ENCODE results near the gene CFAP100. TPM values are rescaled to one million over a fixed set of nuclear protein-coding genes. Genes with fewer than 3 reads are reported as not detected.

The CFAP100 gene
- total and polyA plus RNA-seq, 9 of the 15 experiments (the other 6 are each of a cell fraction or from before 2014, with no cell fraction given), result not detected

DNA sequence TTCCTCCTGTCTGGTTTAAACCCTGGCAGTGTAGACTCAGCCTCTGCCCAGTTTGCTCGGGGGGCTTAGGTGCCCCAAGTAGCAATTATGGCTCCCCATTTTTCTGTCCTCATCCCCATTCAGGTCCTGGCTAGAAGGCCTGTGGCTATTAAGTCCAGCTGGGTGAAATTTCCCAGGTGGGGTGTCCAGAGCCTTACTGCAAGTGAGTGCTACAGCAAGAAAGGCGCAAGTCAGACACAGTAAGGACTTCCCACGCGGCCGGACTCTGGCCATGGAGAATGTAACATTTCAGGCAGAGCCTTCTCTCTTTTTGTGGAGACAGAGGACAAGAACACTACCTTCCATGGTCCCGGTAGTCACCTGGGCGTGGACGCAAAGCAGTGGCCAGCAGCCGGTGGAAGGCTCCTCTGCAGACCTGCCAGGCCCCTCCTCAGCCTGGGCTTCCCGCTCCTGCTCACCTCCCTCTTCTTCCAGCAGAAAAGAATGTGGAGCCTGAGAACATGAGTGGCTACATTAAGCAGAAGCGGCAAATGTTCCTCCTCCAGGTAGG is 23.3 kb downstream of the CFAP100 start (continued):
- TF ChIP-seq MYBL2 (IDR thresholded peaks at IDR 0.05; ENCODE audit: low read depth) (no peak), MYBL2 (CRISPR knock-in tag; IDR thresholded peaks at IDR 0.05; ENCODE audit: borderline replicate concordance) (no peak)
- TF ChIP-seq, protein P1, sequence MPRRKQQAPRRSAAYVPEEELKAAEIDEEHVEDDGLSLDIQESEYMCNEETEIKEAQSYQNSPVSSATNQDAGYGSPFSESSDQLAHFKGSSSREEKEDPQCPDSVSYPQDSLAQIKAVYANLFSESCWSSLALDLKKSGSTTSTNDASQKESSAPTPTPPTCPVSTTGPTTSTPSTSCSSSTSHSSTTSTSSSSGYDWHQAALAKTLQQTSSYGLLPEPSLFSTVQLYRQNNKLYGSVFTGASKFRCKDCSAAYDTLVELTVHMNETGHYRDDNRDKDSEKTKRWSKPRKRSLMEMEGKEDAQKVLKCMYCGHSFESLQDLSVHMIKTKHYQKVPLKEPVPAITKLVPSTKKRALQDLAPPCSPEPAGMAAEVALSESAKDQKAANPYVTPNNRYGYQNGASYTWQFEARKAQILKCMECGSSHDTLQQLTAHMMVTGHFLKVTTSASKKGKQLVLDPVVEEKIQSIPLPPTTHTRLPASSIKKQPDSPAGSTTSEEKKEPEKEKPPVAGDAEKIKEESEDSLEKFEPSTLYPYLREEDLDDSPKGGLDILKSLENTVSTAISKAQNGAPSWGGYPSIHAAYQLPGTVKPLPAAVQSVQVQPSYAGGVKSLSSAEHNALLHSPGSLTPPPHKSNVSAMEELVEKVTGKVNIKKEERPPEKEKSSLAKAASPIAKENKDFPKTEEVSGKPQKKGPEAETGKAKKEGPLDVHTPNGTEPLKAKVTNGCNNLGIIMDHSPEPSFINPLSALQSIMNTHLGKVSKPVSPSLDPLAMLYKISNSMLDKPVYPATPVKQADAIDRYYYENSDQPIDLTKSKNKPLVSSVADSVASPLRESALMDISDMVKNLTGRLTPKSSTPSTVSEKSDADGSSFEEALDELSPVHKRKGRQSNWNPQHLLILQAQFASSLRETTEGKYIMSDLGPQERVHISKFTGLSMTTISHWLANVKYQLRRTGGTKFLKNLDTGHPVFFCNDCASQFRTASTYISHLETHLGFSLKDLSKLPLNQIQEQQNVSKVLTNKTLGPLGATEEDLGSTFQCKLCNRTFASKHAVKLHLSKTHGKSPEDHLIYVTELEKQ (CRISPR knock-in tag; IDR thresholded peaks at IDR 0.05), result no peak

DNA sequence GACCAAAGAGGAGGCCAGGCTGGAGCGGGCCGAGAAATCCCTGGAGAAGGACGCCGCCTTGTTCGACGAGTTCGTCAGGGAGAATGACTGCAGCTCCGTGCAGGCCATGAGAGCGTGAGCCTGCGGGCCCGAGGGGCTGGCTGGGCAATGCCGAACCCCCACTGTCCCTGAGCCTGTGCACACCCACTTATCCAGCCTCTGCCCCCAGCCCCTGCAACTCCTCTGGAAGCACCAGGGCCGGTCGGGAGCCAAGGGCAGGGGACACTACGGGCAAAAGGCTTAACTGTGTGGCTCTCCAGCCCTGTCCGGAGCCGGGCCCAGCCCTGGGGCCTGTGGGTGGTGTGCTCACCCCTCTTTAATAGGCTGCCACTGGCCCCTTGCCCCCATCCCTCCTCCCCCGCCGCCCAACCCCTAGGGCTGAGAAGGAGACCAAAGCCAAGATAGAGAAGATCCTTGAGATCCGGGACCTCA is 24.0 kb downstream of the CFAP100 start:
- WGBS (ENCODE audit: insufficient coverage, low coverage, missing lambda C conversion rate), result 12% methylated on average over 15 of the region's 20 CpGs
- ATAC-seq (no peak), DNase-seq (ENCODE audit: extremely low read depth in 1 of 4, low spot score in 3 of 4) (no peak), FAIRE-seq (no peak)
- H3K4me1 ChIP-seq (replicated peaks in 1 of 2; ENCODE audit: control insufficient read depth in 2 of 2, insufficient read depth in 2 of 2, low read length in 2 of 2), result peaks cover 0 to 12% of the 10 kb centered on the region in 2 experiments; a peak in 3 of 5 replicates
- TF ChIP-seq ZNF217 (CRISPR knock-in tag; IDR thresholded peaks at IDR 0.05) (no peak), NCOA6 (IDR thresholded peaks at IDR 0.05) (no peak), ZNF408 (CRISPR knock-in tag; IDR thresholded peaks at IDR 0.05; ENCODE audit: low read depth) (no peak), MYC (IDR thresholded peaks at IDR 0.05; ENCODE audit: low read depth, low read length) (no peak), MYC (CRISPR knock-in tag; IDR thresholded peaks at IDR 0.05; ENCODE audit: borderline replicate concordance, low read depth) (no peak), NFATC3 (IDR thresholded peaks at IDR 0.05) (no peak), MTA2 (IDR thresholded peaks at IDR 0.05; ENCODE audit: low read depth) (no peak), PHF8 (IDR thresholded peaks at IDR 0.05; ENCODE audit: borderline replicate concordance, low read length) (no peak)
- TF ChIP-seq, protein P2, sequence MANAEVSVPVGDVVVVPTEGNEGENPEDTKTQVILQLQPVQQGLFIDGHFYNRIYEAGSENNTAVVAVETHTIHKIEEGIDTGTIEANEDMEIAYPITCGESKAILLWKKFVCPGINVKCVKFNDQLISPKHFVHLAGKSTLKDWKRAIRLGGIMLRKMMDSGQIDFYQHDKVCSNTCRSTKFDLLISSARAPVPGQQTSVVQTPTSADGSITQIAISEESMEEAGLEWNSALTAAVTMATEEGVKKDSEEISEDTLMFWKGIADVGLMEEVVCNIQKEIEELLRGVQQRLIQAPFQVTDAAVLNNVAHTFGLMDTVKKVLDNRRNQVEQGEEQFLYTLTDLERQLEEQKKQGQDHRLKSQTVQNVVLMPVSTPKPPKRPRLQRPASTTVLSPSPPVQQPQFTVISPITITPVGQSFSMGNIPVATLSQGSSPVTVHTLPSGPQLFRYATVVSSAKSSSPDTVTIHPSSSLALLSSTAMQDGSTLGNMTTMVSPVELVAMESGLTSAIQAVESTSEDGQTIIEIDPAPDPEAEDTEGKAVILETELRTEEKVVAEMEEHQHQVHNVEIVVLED (CRISPR knock-in tag; IDR thresholded peaks at IDR 0.05), result no peak
- TF ChIP-seq, protein P3, sequence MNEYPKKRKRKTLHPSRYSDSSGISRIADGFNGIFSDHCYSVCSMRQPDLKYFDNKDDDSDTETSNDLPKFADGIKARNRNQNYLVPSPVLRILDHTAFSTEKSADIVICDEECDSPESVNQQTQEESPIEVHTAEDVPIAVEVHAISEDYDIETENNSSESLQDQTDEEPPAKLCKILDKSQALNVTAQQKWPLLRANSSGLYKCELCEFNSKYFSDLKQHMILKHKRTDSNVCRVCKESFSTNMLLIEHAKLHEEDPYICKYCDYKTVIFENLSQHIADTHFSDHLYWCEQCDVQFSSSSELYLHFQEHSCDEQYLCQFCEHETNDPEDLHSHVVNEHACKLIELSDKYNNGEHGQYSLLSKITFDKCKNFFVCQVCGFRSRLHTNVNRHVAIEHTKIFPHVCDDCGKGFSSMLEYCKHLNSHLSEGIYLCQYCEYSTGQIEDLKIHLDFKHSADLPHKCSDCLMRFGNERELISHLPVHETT (CRISPR knock-in tag; conservative IDR thresholded peaks at IDR 0.05 in 1 of 2, IDR thresholded peaks at IDR 0.05 in 1 of 2), result no peak
- no TSS peak for BruUV-seq (replicated peaks)
- no peaks in the 10 kb centered on the region for H3K9me3 ChIP-seq (replicated peaks; ENCODE audit: control insufficient read depth, insufficient read depth, low read depth, low read length)
- H3K27ac ChIP-seq (ENCODE audit: extremely low read depth, low read depth, low read length), result no peak overlapping the region
- H4K20me1 ChIP-seq (replicated peaks; ENCODE audit: control insufficient read depth, insufficient read depth, low read length), result no peaks in the 10 kb centered on the region
- no peaks in the 10 kb centered on the region for H3K79me2 ChIP-seq (ENCODE audit: control insufficient read depth, insufficient read depth, low read length)
- ChIA-PET CTCF (ENCODE audit: low intra/inter-chr PET ratio) (no interaction called here), POLR2A (no interaction called here)
- H3K4me3 ChIP-seq, result no peak overlapping the region
- no peak overlapping the region for H2AFZ ChIP-seq (ENCODE audit: low read depth, low read length)
- H3K4me2 ChIP-seq (ENCODE audit: insufficient read depth, low read length), result no peak overlapping the region
- no peaks in the 10 kb centered on the region for H3K9me1 ChIP-seq (ENCODE audit: control insufficient read depth, insufficient read depth, low read length)
- intact Hi-C loops (cut with micrococcal nuclease) (no loop called here), in situ Hi-C loops (cut with MboI) (no loop called here)
- peaks cover 3 to 35% of the 10 kb centered on the region in 2 experiments; a peak in 3 of 5 replicates for H3K27me3 ChIP-seq (ENCODE audit: control insufficient read depth in 2 of 2, insufficient read depth in 2 of 2, low read length in 2 of 2)
- no peaks in the 10 kb centered on the region for H3K36me3 ChIP-seq (ENCODE audit: control insufficient read depth, insufficient read depth, low read length)
- no peak overlapping the region for H3K9ac ChIP-seq (ENCODE audit: insufficient read depth in 1 of 2, low read depth in 2 of 2, low read length in 2 of 2)

Measured in K562 (cell line).